GM12872 (cell line): ENCODE data around the gene TOMT.
A peak's percentile ranks its signal among the peaks of the same experiment; 100 is the strongest.

Experiments
- TF ChIP-seq, protein P1 (sequence below): IDR thresholded peaks from 3 replicates; pipeline ENCODE4 v1.5.1; 2011; ENCODE audit warnings: low read depth, mild to moderate bottlenecking, low read length, moderate library complexity; ENCODE audit not compliant: insufficient read depth

The TOMT gene

DNA sequence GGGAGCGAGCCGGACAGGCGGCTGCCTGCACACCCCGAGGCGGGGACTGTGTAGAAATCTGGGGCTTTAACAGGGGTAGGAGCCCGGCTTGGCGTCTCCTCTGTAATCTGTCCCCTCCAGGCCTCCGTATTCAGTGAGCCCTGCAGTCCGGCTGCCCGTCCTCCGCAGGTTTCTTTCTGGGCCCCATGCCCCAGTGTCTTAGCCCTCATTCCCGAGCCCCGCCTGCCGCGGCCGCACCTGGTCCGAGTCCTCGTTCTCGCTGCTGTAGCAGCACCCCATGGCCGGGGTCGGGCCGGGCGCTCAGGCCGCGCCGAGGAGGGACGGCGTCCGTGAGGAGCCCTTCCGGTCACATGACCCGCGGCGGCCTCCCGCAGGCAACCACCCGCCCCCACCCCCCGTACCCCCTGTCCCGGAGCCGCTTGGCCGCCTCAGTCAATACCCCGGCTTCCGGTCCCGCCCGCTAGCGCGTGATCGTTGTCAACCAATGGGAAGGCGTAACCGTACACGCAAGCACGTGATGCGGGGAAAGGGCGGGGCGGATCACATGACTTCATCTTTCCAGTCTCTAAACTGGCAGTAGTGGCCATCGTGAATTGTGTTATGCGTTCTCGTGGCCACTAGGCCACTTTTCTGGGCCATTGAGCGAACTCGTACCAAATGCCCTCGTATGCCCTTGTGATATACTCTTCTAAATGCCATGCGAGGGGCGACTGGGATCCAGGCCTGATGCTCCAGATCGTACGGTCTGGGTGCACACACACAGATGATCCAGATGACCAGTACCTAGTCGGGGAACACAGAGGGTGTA lies 2.6 kb upstream of the TOMT start, which contains the start of gene LAMTOR1:
Gene LAMTOR1 (minus strand): TSS at position 352 of the 808 bp plus-strand sequence. CDS start 73 bp downstream, at position 279.
- TF ChIP-seq, protein P1, sequence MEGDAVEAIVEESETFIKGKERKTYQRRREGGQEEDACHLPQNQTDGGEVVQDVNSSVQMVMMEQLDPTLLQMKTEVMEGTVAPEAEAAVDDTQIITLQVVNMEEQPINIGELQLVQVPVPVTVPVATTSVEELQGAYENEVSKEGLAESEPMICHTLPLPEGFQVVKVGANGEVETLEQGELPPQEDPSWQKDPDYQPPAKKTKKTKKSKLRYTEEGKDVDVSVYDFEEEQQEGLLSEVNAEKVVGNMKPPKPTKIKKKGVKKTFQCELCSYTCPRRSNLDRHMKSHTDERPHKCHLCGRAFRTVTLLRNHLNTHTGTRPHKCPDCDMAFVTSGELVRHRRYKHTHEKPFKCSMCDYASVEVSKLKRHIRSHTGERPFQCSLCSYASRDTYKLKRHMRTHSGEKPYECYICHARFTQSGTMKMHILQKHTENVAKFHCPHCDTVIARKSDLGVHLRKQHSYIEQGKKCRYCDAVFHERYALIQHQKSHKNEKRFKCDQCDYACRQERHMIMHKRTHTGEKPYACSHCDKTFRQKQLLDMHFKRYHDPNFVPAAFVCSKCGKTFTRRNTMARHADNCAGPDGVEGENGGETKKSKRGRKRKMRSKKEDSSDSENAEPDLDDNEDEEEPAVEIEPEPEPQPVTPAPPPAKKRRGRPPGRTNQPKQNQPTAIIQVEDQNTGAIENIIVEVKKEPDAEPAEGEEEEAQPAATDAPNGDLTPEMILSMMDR: peak; percentile 53

- TF ChIP-seq, protein P1: no peak
Measured at GRCh38 chr11:72103754-72104167, 2.0 kb upstream of the TOMT start.

DNA sequence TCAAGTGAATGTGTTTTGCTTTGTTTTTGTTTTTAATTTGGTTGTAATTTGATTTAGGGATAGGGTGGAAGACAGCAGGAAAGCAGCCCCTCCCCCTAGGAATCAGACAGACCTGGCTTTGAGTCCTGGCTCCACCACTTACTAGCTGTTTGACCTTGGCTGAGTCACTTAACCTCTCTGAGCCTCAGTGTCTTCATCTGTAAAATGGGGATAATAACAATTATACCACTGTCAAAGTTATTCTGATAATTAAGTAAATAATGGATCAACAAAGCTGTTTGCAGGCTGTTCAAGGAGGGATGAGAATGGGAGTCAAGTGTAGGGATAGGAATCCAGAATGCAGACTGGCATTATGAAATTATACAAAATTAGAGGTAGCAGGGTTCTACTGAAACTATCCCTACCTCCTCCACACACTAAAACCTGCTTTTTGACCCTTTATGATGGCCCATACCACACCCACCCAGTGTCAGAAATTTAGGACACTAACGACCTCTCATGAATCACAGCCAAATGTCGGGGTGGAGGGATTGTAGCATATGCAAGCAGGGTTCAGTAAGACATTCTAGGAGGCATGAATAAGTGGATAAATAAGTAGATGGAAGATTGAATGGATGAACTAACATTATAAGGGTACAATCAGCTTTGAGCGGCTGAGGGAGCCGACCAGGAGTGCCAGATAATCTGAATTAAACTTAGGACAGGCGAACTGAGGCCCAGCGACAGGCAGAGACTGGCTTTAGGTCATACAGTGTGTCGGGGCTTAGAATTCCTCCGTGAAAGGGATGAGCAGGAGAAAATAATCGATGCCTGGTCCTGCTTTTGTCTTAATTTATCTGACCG lies 5.8 kb downstream of the TOMT start:
- TF ChIP-seq, protein P1: no peak

DNA sequence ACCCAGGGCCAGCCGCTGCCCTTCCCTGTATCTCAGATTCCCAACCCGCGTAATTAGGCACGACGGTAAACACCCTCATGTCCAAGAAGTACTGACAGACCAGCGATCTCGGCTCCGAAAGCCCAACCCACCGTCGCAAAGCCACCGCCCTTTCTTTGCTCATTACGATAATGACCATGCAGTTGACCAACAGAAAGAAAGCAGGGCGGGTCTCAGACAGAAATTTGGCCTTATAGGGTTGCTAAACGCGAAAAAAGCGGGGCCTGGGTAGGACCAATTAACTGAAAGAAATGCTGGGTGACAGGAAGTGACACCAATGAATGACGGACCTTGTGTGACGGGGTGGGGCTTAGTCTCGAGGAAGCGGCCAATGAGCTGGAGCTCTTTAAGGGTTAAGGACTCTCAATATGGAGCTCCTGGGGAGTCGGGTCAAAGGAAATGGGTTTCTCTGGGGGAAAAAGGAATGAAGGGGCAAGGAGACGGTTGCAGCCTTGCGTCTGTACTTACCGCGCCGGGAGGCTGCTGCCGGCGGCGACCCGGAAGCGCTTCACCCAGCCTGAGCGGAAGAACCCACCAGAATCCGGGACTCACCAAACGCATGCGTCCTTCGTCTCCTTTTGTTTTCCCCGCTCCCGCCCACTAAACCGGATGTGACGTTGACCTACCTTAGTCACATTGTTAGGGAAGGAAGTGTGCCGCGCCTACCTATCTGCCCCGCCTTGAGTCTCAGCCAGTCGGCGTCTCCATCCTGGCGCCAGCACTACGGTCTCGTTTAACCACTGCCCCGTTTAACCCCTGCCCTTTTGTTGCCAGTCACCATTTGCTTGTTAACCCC lies 6.6 kb downstream of the TOMT start, which contains the start of gene ANAPC15:
Gene ANAPC15 (minus strand): TSS at position 553 of the 835 bp plus-strand sequence. CDS start 1,419 bp downstream, outside the sequence.
- TF ChIP-seq, protein P1: no peak

GRCh38 chr11:72112978-72113808 lies 7.5 kb downstream of the TOMT start:
- TF ChIP-seq, protein P1: no peak

GRCh38 chr11:72114570-72114969 lies 8.8 kb downstream of the TOMT start:
- TF ChIP-seq, protein P1: no peak
